Measurements from ENCODE around the gene CCL8. TPM values are rescaled to one million over a fixed set of nuclear protein-coding genes. Genes with fewer than 3 reads are reported as not detected.

CCL8 gene
- total and polyA plus RNA-seq, 2 of the 4 experiments (the other 2 are of a cell fraction), result not detected

GRCh38 chr17:34307110-34307509 is 12.1 kb upstream of the CCL8 start:
- Histone ChIP-seq H2BK15ac (ENCODE audit: low read depth, low read length) (no peak overlapping the region; the same call in 1 of the 3 replicates), H3K4ac (ENCODE audit: low read depth, low read length) (no peak overlapping the region), H4K20me1 (ENCODE audit: insufficient read depth, low read length) (no peaks in the 10 kb centered on the region), H4K5ac (ENCODE audit: low read depth, low read length) (peak overlapping the region; percentile 7), H2AFZ (replicated peaks; ENCODE audit: low read length, poor library complexity) (no peak overlapping the region), H2AK9ac (replicated peaks; ENCODE audit: low read depth, low read length, poor library complexity) (no peak overlapping the region), H3K27ac (ENCODE audit: insufficient read depth, low read length) (no peak overlapping the region), H3K9me3 (ENCODE audit: control insufficient read depth, insufficient read depth, low read length) (no peaks in the 10 kb centered on the region), H3K36me3 (ENCODE audit: control insufficient read depth, insufficient read depth, low read length) (no peaks in the 10 kb centered on the region), H3K18ac (ENCODE audit: low read depth, low read length) (peak overlapping the region; percentile 67; the same call in 1 of the 2 replicates), H2BK120ac (ENCODE audit: low read depth, low read length) (no peak overlapping the region; the same call in 1 of the 2 replicates), H3K4me2 (ENCODE audit: low read depth, low read length) (peak overlapping the region; percentile 20; the same call in 1 of the 2 replicates), H2BK20ac (ENCODE audit: low read depth, low read length) (no peak overlapping the region), H3K9me1 (ENCODE audit: insufficient read depth, low read length) (0 out of 2 replicates have a peak, but pooled peaks cover under 1% of the 10 kb centered on the region), H3K4me1 (ENCODE audit: control insufficient read depth, insufficient read depth, low read length) (peaks cover 3% of the 10 kb centered on the region), H3K56ac (ENCODE audit: extremely low read depth, insufficient read depth, low read length) (no peak overlapping the region), H3K23ac (ENCODE audit: low read depth, low read length) (no peak overlapping the region), H4K91ac (ENCODE audit: insufficient read depth, low read depth, low read length) (peak overlapping the region; percentile 35; the same call in 1 of the 2 replicates), H3K9ac (ENCODE audit: low read depth, low read length) (no peak overlapping the region; the same call in 1 of the 2 replicates), H3K4me3 (ENCODE audit: insufficient read depth, low read depth, low read length) (no peak overlapping the region), H2AK5ac (ENCODE audit: low read depth, low read length) (no peak overlapping the region), H3K14ac (replicated peaks; ENCODE audit: low read depth, low read length) (peak overlapping the region; percentile 25; the same call in 1 of the 2 replicates), H2BK5ac (ENCODE audit: low read depth, low read length, poor library complexity, severe bottlenecking) (peak overlapping the region; percentile 32), H4K8ac (ENCODE audit: low read depth in 2 of 2, low read length in 2 of 2) (peak overlapping the region; percentile 7 to 31; a peak in 2 of 4 replicates), H3K27me3 (ENCODE audit: control insufficient read depth, insufficient read depth, low read length) (no peaks in the 10 kb centered on the region), H3K79me1 (ENCODE audit: low read depth in 1 of 2, low read length in 2 of 2) (no peaks in the 10 kb centered on the region)
- ChIA-PET POLR2A (ENCODE audit: unreplicated experiment) (no interaction called here), CTCF (interaction anchor here (0.8 to 4.3 kb wide), 6 partner anchors 9 to 110 kb away, joined by 3 to 40 read pairs (median 4); no protein-coding TSS in a partner anchor)
- ATAC-seq (ENCODE audit: low read depth) (peak; percentile 42), DNase-seq (peak; percentile 71)
- no TSS peak for BruUV-seq (replicated peaks)
- intact Hi-C loops (cut with micrococcal nuclease) (loop anchor here (2.0 kb wide), 1 partner anchor 528 kb away; no protein-coding TSS in a partner anchor), in situ Hi-C loops (cut with MboI; ENCODE audit: low sequenced_read_pairs) (loop anchor here (5.0 kb wide), 3 partner anchors 50 to 105 kb away; partner anchors contain the start of gene CCL13), dilution Hi-C loops (cut with HindIII; ENCODE audit: low sequenced_read_pairs, unreplicated experiment) (no loop called here)
- no CpG with 5 or more reads among the region's 3 CpGs for WGBS, 2 experiments (ENCODE audit: extremely low coverage in 2 of 2, insufficient read length in 1 of 2)
- TF ChIP-seq CEBPB (IDR thresholded peaks at IDR 0.05; ENCODE audit: low read depth, low read length), result peak; percentile 51; the same call in 1 of the 2 replicates
- TF ChIP-seq MXI1 (IDR thresholded peaks at IDR 0.05; ENCODE audit: borderline replicate concordance, low read depth, low read length), result no peak

Measured in IMR-90 (cell line).